Duodenal mucosa (tissue), 2 donors: Measurements from ENCODE around the gene ZG16.
"Not testable (repeated sequence)": the region's sequence is repeated elsewhere in the genome, so short reads cannot be mapped to it uniquely, and the experiment has no call there.

Source experiments
- H3K27ac ChIP-seq: one replicate; pipeline ENCODE4 v1.7.0; 2013; ENCODE audit warnings: low read depth, low read length
- H3K27me3 ChIP-seq, 2 donors: one replicate each; pipeline ENCODE4 v1.7.0; 2013; ENCODE audit warnings: low read length in 2 of 2, control low read depth in 1 of 2; ENCODE audit not compliant: insufficient read depth in 2 of 2, control insufficient read depth in 1 of 2
- H3K36me3 ChIP-seq, 2 donors: one replicate each; pipeline ENCODE4 v1.7.0; 2013; ENCODE audit warnings: low read length in 2 of 2, control low read depth in 1 of 2; ENCODE audit not compliant: insufficient read depth in 2 of 2, control insufficient read depth in 1 of 2
- H3K4me1 ChIP-seq, 2 donors: one replicate each; pipeline ENCODE4 v1.7.0; 2013; ENCODE audit warnings: low read length in 2 of 2, control low read depth in 1 of 2; ENCODE audit not compliant: insufficient read depth in 2 of 2, control insufficient read depth in 1 of 2
- H3K4me3 ChIP-seq, 2 donors: one replicate each; pipeline ENCODE4 v1.7.0; 2013; ENCODE audit warnings: low read length in 2 of 2, low read depth in 1 of 2
- H3K9ac ChIP-seq, 2 donors: one replicate each; pipeline ENCODE4 v1.7.0; 2013; ENCODE audit warnings: low read length in 2 of 2, low read depth in 1 of 2
- H3K9me3 ChIP-seq, 2 donors: one replicate each; pipeline ENCODE4 v1.7.0; 2013; ENCODE audit warnings: low read length in 2 of 2, control low read depth in 1 of 2; ENCODE audit not compliant: control insufficient read depth in 1 of 2

ZG16 gene

DNA sequence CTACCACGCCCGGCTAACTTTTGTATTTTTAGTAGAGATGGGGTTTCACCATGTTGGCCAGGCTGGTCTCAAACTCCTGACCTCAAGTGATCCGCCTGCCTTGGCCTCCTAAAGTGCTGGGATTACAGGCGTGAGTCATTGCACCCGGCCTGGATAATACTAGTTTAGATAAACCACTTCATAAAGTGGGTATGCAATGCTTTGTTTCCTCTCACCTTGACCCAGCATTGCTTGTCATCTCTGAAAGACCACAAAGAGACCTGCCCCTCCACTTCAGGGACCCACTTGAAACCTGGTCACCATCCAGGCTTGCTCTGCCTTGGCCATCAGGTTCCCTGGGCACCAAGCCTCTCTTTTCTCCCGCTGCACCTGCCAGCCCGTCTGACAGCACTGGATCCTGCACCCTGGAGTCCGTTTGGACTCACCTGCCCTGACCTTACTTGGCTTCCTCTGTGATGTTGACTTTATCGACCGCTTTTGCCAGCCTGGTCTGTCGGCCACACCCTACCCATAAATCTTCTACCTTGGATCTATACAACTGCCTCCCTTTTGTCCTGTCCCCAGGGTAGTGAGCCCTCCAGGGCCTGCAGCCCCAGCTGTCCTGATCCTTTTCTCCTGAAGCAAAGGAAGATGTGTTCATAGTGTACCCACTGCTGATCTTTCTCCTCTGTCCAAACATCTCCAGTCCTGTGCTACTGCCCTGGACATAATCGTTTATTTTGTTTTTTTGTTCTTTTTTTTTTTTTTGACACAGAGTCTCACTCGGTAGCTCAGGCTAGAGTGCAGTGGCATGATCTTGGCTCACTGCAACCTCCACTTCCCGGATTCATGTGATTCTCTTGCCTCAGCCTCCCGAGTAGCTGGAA lies 12.7 kb upstream of the ZG16 start:
- no peaks in the 10 kb centered on the region for H3K36me3 ChIP-seq
- H3K4me1 ChIP-seq: peaks cover 16 to 22% of the 10 kb centered on the region in 2 donors
- no peak overlapping the region for H3K4me3 ChIP-seq
- no peak overlapping the region for H3K9ac ChIP-seq
- H3K27ac ChIP-seq: peak overlapping the region; percentile 28
- no peaks in the 10 kb centered on the region for H3K9me3 ChIP-seq
- H3K27me3 ChIP-seq: no peaks in the 10 kb centered on the region

DNA sequence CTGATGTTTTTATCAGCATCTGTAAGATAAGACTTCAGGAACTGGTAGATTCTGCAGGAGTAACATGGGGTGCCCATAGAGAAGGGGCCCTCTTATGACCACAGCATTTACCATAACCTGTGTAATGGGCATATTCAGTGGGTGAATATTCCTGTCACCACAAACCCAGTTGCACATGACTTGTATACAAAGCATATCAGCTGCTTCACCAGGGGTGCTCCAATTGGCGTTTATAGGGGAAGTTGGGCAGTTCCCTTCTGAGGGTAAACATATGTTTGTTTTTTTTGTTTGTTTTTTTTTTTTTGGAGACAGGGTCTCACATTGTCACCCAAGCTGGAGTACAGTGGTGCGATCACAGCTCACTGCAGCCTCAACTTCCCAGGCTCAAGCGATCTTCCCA lies 11.5 kb upstream of the ZG16 start:
- Histone ChIP-seq H3K9ac (no peak overlapping the region), H3K9me3 (no peaks in the 10 kb centered on the region), H3K27ac (no peak overlapping the region), H3K4me1 (peaks cover 11 to 22% of the 10 kb centered on the region in 2 donors), H3K4me3 (no peak overlapping the region), H3K36me3 (no peaks in the 10 kb centered on the region), H3K27me3 (no peaks in the 10 kb centered on the region)

DNA sequence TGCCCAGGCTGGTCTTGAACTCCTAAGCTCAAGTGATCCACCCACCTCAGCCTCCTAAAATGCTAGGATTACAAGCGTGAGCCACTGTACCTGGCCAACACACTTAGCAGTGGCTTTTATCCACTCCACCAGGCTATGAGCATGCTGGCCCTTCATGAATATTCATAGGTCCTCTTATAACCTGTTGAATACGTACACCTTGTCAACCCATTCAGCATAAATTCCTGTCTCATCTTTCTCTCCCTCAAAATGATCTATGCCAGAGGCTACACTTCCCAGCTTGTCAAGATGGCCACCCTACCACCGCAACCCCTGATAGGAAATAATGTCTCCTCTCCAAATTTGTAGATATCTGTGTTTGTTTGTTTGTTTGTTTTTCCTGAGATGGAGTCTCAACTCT lies 11.0 kb upstream of the ZG16 start:
- no peak overlapping the region for H3K9ac ChIP-seq
- no peaks in the 10 kb centered on the region for H3K36me3 ChIP-seq
- peaks cover 11 to 22% of the 10 kb centered on the region in 2 donors for H3K4me1 ChIP-seq
- H3K4me3 ChIP-seq: no peak overlapping the region
- H3K27ac ChIP-seq: no peak overlapping the region
- no peaks in the 10 kb centered on the region for H3K9me3 ChIP-seq
- H3K27me3 ChIP-seq: no peaks in the 10 kb centered on the region

DNA sequence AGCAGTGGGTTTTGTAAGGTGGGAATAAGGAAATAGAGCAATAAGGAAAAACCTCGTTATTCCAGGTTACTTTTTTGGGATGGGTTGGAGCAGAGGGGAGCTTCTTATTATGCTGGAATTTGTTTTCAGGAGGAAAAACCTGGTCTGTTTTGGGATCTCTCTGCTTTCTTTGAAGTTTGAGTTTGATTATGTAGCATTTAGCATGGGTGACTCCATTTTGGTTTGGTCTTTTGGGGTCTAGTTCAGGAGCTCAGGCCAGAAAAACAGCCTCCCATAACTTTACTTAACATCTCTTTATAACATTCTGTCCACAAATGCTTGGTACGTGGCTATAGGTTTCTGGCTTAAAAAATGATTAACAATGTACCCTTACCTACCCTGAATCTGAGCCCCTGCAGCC lies 8.5 kb upstream of the ZG16 start:
- no peaks in the 10 kb centered on the region for H3K9me3 ChIP-seq
- no peaks in the 10 kb centered on the region for H3K27me3 ChIP-seq
- H3K36me3 ChIP-seq: no peaks in the 10 kb centered on the region
- H3K4me1 ChIP-seq: peaks cover 5 to 17% of the 10 kb centered on the region in 2 donors
- no peak overlapping the region for H3K9ac ChIP-seq
- H3K4me3 ChIP-seq: no peak overlapping the region
- no peak overlapping the region for H3K27ac ChIP-seq

DNA sequence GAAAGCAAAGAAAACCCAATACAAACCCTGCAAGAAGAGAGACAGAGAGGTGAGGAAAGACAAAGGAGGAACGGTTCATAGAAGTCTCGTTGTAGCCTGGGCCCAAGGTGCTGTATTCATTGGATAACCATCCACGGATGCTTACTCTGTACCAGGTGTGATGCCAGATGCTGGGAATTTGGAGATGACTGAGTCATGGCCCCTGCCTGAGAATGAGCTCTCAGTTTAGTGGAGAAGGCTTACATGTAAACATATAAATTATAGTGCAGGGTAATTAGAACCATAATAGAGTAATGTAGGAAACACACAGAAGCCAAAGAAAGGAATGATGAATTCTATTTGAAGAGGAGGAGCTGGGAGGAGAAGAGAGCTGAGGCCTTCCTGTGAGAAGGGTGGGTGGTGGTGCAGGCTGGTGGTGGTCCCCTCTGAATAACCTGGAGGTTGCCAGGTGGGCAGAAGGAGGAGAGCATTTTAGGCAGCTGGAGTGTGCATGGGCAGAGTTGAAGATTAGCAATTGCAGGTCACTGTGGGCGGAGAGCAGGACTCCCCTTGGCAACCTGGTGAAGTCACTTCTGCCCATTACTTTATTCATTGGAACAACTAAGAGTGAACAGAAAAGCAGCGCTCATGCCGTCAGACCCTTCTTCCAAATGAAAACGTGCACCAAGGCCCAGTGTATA lies 7.7 kb upstream of the ZG16 start:
- Histone ChIP-seq H3K4me1 (peaks cover under 1 to 15% of the 10 kb centered on the region in 2 donors), H3K27ac (no peak overlapping the region), H3K9me3 (no peaks in the 10 kb centered on the region), H3K9ac (no peak overlapping the region), H3K36me3 (no peaks in the 10 kb centered on the region), H3K4me3 (no peak overlapping the region), H3K27me3 (no peaks in the 10 kb centered on the region)

DNA sequence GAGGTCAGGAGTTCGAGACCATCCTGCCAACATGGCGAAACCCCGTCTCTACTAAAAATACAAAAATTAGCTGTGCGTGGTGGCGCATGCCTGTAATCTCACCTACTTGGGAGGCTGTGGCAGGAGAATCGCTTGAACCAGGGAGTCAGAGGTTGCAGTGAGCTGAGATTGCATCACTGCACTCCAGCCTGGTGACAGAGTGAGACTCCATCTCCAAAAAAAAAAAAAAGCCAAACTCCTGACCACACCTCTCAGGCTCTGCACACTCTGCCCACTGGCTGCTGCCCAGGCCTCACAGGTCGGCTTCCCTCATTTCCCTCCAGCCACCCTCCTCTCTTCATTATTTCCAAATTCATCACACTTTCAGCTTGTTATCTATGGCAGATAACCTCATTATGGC lies 5.7 kb upstream of the ZG16 start:
- not testable (repeated sequence) for H3K36me3 ChIP-seq, H3K9ac ChIP-seq, H3K4me3 ChIP-seq, H3K9me3 ChIP-seq, H3K27ac ChIP-seq, H3K4me1 ChIP-seq, H3K27me3 ChIP-seq

DNA sequence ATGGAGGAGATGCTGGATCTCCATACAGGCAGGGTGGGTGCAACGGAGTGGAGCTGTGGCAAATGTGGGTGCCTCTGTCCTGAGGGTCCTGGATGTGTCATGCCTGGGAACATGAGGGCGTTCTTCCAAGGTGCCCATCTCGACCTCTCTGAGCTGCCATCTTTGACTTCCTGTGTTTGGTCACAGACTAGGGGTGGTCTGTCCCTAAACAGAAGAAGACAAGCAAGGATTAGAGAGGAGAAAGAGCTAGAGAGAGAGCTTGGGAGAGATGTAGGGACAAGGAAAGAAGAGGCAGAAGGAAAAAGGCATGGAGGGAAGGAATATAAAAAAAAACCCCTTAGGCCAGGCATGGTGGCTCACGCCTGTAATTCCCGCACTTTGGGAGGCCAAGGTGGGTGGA lies 3.3 kb upstream of the ZG16 start:
- peaks cover 0 to 1% of the 10 kb centered on the region in 2 donors for H3K36me3 ChIP-seq
- no peak overlapping the region for H3K4me3 ChIP-seq
- no peak overlapping the region for H3K9ac ChIP-seq
- no peaks in the 10 kb centered on the region for H3K9me3 ChIP-seq
- no peaks in the 10 kb centered on the region for H3K27me3 ChIP-seq
- no peak overlapping the region for H3K27ac ChIP-seq
- peaks cover 0 to 8% of the 10 kb centered on the region in 2 donors for H3K4me1 ChIP-seq

DNA sequence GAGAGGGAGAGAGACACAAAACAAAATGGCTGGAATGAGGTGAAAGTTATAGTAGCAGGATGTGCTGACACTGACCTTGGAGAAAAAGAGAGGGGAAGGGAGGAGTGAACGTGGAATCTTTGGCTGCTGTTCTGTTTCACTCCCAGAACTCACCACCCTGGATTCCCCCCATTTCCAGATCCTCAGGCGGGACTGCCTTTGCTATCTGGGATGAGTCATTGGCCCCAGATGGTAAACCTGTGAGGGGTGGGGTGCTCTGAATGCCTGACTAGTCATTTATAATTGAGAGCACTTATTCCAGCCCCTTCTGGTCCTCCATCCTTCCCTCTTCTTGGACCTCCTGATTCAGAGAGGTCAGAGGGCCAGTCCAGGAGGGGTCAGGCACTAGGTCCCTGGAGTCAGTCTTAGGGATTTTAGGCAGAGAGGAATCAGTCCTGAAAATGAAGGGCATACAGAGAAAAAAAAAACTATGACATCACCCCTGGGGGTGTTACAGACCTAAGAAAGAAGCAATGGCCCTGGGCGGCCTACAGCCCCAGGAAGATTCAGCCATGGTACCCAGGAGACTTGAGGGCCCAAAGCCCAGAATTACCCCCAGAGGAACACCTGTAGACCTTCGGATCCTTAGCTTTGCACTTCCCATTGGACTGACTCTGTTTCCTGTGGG lies 2.2 kb upstream of the ZG16 start:
- no peaks in the 10 kb centered on the region for H3K27me3 ChIP-seq
- H3K4me1 ChIP-seq: peaks cover 0 to 8% of the 10 kb centered on the region in 2 donors
- peaks cover 0 to 13% of the 10 kb centered on the region in 2 donors for H3K36me3 ChIP-seq
- H3K27ac ChIP-seq: no peak overlapping the region
- no peak overlapping the region for H3K4me3 ChIP-seq
- H3K9ac ChIP-seq: no peak overlapping the region
- H3K9me3 ChIP-seq: no peaks in the 10 kb centered on the region

DNA sequence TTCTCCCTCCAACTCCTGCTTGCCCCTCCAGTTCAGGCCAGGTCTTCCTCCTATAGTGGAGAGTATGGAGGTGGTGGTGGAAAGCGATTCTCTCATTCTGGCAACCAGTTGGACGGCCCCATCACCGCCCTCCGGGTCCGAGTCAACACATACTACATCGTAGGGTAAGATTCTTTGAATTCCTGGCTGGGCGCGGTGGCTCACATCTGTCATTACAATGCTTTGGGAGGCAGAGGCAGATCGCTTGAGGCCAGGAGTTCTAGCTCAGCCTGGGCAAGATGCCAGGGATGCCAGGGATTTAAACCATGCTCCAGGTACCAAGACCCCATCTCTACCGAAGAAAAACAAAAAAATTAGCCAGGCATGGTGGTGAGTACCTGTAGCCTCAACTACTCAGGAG lies 1.4 kb downstream of the ZG16 start:
- peaks cover 0 to 8% of the 10 kb centered on the region in 2 donors for H3K4me1 ChIP-seq
- no peaks in the 10 kb centered on the region for H3K9me3 ChIP-seq
- H3K4me3 ChIP-seq: peak overlapping the region in 1 of 2 donors; percentile 10
- H3K9ac ChIP-seq: no peak overlapping the region
- no peaks in the 10 kb centered on the region for H3K27me3 ChIP-seq
- H3K36me3 ChIP-seq: peaks cover 0 to 13% of the 10 kb centered on the region in 2 donors
- H3K27ac ChIP-seq: no peak overlapping the region
